ENCODE measurements around the gene GLTPD2.

The GLTPD2 gene

GRCh38 chr17:4790705-4791088 is 1.9 kb downstream of the GLTPD2 start:
- 100% methylated on average over 1 of the region's 7 CpGs for WGBS (ENCODE audit: extremely low coverage, insufficient coverage, insufficient read length)
- H2BK12ac ChIP-seq (ENCODE audit: low read length), result no peak overlapping the region
- peak overlapping the region; percentile 85 for H2AFZ ChIP-seq (ENCODE audit: insufficient read depth, low read length, poor library complexity)

GRCh38 chr17:4795168-4795567 is 6.4 kb downstream of the GLTPD2 start:
- no peak overlapping the region for H2AK5ac ChIP-seq (ENCODE audit: low read length)
- no peaks in the 10 kb centered on the region for H3K27me3 ChIP-seq (ENCODE audit: insufficient read depth, low read length)
- peaks cover 2 to 6% of the 10 kb centered on the region in 2 experiments for H3K4me1 ChIP-seq (ENCODE audit: control insufficient read depth in 1 of 2, insufficient read depth in 2 of 2, low read length in 2 of 2)
- H4K12ac ChIP-seq (ENCODE audit: low read depth, low read length), result no peak overlapping the region
- no peak for DNase-seq
- no peak overlapping the region for H3K4me2 ChIP-seq (ENCODE audit: low read length)
- no peak overlapping the region for H3K4me3 ChIP-seq (ENCODE audit: low read depth, low read length)
- no peak overlapping the region for H4K91ac ChIP-seq (ENCODE audit: low read depth, low read length)
- no peak overlapping the region for H2BK12ac ChIP-seq (ENCODE audit: low read length)
- peak overlapping the region; percentile 97 for H4K8ac ChIP-seq (ENCODE audit: low read depth, low read length)
- no peak overlapping the region for H3K18ac ChIP-seq (ENCODE audit: low read length)
- WGBS (ENCODE audit: extremely low coverage, insufficient coverage, insufficient read length), result no CpG with 5 or more reads among the region's 1 CpG
- H2AFZ ChIP-seq (ENCODE audit: insufficient read depth, low read length, poor library complexity), result peak overlapping the region; percentile 73
- H3K23ac ChIP-seq (ENCODE audit: low read length), result no peak overlapping the region
- H3K14ac ChIP-seq (ENCODE audit: low read length), result no peak overlapping the region
- no peak overlapping the region for H2BK5ac ChIP-seq (ENCODE audit: low read depth, low read length, poor library complexity)
- no peaks in the 10 kb centered on the region for H3K9me3 ChIP-seq (ENCODE audit: insufficient read depth, low read depth, low read length)
- H3K4ac ChIP-seq (ENCODE audit: low read depth, low read length), result no peak overlapping the region
- H2BK120ac ChIP-seq (ENCODE audit: insufficient read depth, low read length, poor library complexity), result no peak overlapping the region
- H3K36me3 ChIP-seq (ENCODE audit: control insufficient read depth in 1 of 2, insufficient read depth in 2 of 2, low read length in 2 of 2), result peaks cover 17 to 20% of the 10 kb centered on the region in 2 experiments
- no peak overlapping the region for H3K9ac ChIP-seq (ENCODE audit: low read length)
- no peak overlapping the region for H3K27ac ChIP-seq (ENCODE audit: low read depth, low read length)
- peaks cover 8% of the 10 kb centered on the region for H3K79me1 ChIP-seq (ENCODE audit: low read length)
- peaks cover 4% of the 10 kb centered on the region for H3K79me2 ChIP-seq (ENCODE audit: control insufficient read depth, insufficient read depth, low read length, poor library complexity)

More at GRCh38 chr17:4790705-4791088, 1.9 kb downstream of the GLTPD2 start:
- H2AK5ac ChIP-seq (ENCODE audit: low read length), result no peak overlapping the region
- H3K9me3 ChIP-seq (ENCODE audit: insufficient read depth, low read depth, low read length), result no peaks in the 10 kb centered on the region
- no peak overlapping the region for H3K4ac ChIP-seq (ENCODE audit: low read depth, low read length)
- no peak overlapping the region for H3K18ac ChIP-seq (ENCODE audit: low read length)
- H3K27me3 ChIP-seq (ENCODE audit: insufficient read depth, low read length), result no peaks in the 10 kb centered on the region
- peaks cover 16% of the 10 kb centered on the region for H3K79me1 ChIP-seq (ENCODE audit: low read length)
- DNase-seq, result no peak
- H3K27ac ChIP-seq (ENCODE audit: low read depth, low read length), result peak overlapping the region; percentile 97
- H2BK5ac ChIP-seq (ENCODE audit: low read depth, low read length, poor library complexity), result no peak overlapping the region
- peaks cover 11% of the 10 kb centered on the region for H3K79me2 ChIP-seq (ENCODE audit: control insufficient read depth, insufficient read depth, low read length, poor library complexity)
- H3K4me3 ChIP-seq (ENCODE audit: low read depth, low read length), result peak overlapping the region; percentile 88
- H4K91ac ChIP-seq (ENCODE audit: low read depth, low read length), result no peak overlapping the region
- H3K23ac ChIP-seq (ENCODE audit: low read length), result no peak overlapping the region
- no peaks in the 10 kb centered on the region for H3K36me3 ChIP-seq (ENCODE audit: control insufficient read depth in 1 of 2, insufficient read depth in 2 of 2, low read length in 2 of 2)
- H3K14ac ChIP-seq (ENCODE audit: low read length), result peak overlapping the region; percentile 19
- H4K8ac ChIP-seq (ENCODE audit: low read depth, low read length), result peak overlapping the region; percentile 87
- H4K12ac ChIP-seq (ENCODE audit: low read depth, low read length), result no peak overlapping the region
- H3K9ac ChIP-seq (ENCODE audit: low read length), result peak overlapping the region; percentile 16
- peak overlapping the region; percentile 97 for H3K4me2 ChIP-seq (ENCODE audit: low read length)
- H3K4me1 ChIP-seq (ENCODE audit: control insufficient read depth in 1 of 2, insufficient read depth in 2 of 2, low read length in 2 of 2), result peaks cover 6 to 8% of the 10 kb centered on the region in 2 experiments
- no peak overlapping the region for H2BK120ac ChIP-seq (ENCODE audit: insufficient read depth, low read length, poor library complexity)

GRCh38 chr17:4796552-4796920 is 7.8 kb downstream of the GLTPD2 start:
- no peak overlapping the region for H3K18ac ChIP-seq (ENCODE audit: low read length)
- peaks cover 4% of the 10 kb centered on the region for H3K79me2 ChIP-seq (ENCODE audit: control insufficient read depth, insufficient read depth, low read length, poor library complexity)
- no peak overlapping the region for H4K8ac ChIP-seq (ENCODE audit: low read depth, low read length)
- H3K36me3 ChIP-seq (ENCODE audit: control insufficient read depth in 1 of 2, insufficient read depth in 2 of 2, low read length in 2 of 2), result peaks cover 17 to 25% of the 10 kb centered on the region in 2 experiments
- no CpG with 5 or more reads among the region's 7 CpGs for WGBS (ENCODE audit: extremely low coverage, insufficient coverage, insufficient read length)
- H3K4me3 ChIP-seq (ENCODE audit: low read depth, low read length), result peak overlapping the region; percentile 97
- H2AK5ac ChIP-seq (ENCODE audit: low read length), result peak overlapping the region; percentile 99
- no peak overlapping the region for H2BK12ac ChIP-seq (ENCODE audit: low read length)
- peak overlapping the region; percentile 82 for H2BK5ac ChIP-seq (ENCODE audit: low read depth, low read length, poor library complexity)
- no peak overlapping the region for H4K12ac ChIP-seq (ENCODE audit: low read depth, low read length)
- no peaks in the 10 kb centered on the region for H3K27me3 ChIP-seq (ENCODE audit: insufficient read depth, low read length)
- H2BK120ac ChIP-seq (ENCODE audit: insufficient read depth, low read length, poor library complexity), result peak overlapping the region; percentile 88
- H3K9ac ChIP-seq (ENCODE audit: low read length), result peak overlapping the region; percentile 94
- no peaks in the 10 kb centered on the region for H3K9me3 ChIP-seq (ENCODE audit: insufficient read depth, low read depth, low read length)
- H4K91ac ChIP-seq (ENCODE audit: low read depth, low read length), result peak overlapping the region; percentile 98
- H3K27ac ChIP-seq (ENCODE audit: low read depth, low read length), result peak overlapping the region; percentile 29
- peak overlapping the region; percentile 96 for H3K4ac ChIP-seq (ENCODE audit: low read depth, low read length)
- peaks cover 5% of the 10 kb centered on the region for H3K79me1 ChIP-seq (ENCODE audit: low read length)
- peak overlapping the region; percentile 74 for H3K4me2 ChIP-seq (ENCODE audit: low read length)
- H3K4me1 ChIP-seq (ENCODE audit: control insufficient read depth in 1 of 2, insufficient read depth in 2 of 2, low read length in 2 of 2), result peaks cover 0 to 6% of the 10 kb centered on the region in 2 experiments
- peak overlapping the region; percentile 97 for H3K14ac ChIP-seq (ENCODE audit: low read length)
- peak in 1 of 2 donors; percentile 48 for DNase-seq
- no peak overlapping the region for H3K23ac ChIP-seq (ENCODE audit: low read length)
- no peak overlapping the region for H2AFZ ChIP-seq (ENCODE audit: insufficient read depth, low read length, poor library complexity)

- no peak for DNase-seq
- Histone ChIP-seq H2BK12ac (ENCODE audit: low read length) (no peak overlapping the region), H2BK5ac (ENCODE audit: low read depth, low read length, poor library complexity) (no peak overlapping the region), H4K12ac (ENCODE audit: low read depth, low read length) (no peak overlapping the region), H3K4me3 (ENCODE audit: low read depth, low read length) (peak overlapping the region; percentile 33), H3K4me1 (ENCODE audit: control insufficient read depth in 1 of 2, insufficient read depth in 2 of 2, low read length in 2 of 2) (peaks cover 0 to 6% of the 10 kb centered on the region in 2 experiments), H3K9me3 (ENCODE audit: insufficient read depth, low read depth, low read length) (no peaks in the 10 kb centered on the region), H3K9ac (ENCODE audit: low read length) (no peak overlapping the region), H3K36me3 (ENCODE audit: control insufficient read depth in 1 of 2, insufficient read depth in 2 of 2, low read length in 2 of 2) (peaks cover 17 to 25% of the 10 kb centered on the region in 2 experiments), H2AFZ (ENCODE audit: insufficient read depth, low read length, poor library complexity) (no peak overlapping the region), H3K27ac (ENCODE audit: low read depth, low read length) (no peak overlapping the region), H4K91ac (ENCODE audit: low read depth, low read length) (no peak overlapping the region), H3K18ac (ENCODE audit: low read length) (no peak overlapping the region), H3K4ac (ENCODE audit: low read depth, low read length) (no peak overlapping the region), H3K4me2 (ENCODE audit: low read length) (no peak overlapping the region), H3K14ac (ENCODE audit: low read length) (no peak overlapping the region), H3K23ac (ENCODE audit: low read length) (no peak overlapping the region), H3K27me3 (ENCODE audit: insufficient read depth, low read length) (no peaks in the 10 kb centered on the region), H3K79me1 (ENCODE audit: low read length) (peaks cover 5% of the 10 kb centered on the region), H2BK120ac (ENCODE audit: insufficient read depth, low read length, poor library complexity) (no peak overlapping the region), H4K8ac (ENCODE audit: low read depth, low read length) (no peak overlapping the region), H2AK5ac (ENCODE audit: low read length) (no peak overlapping the region), H3K79me2 (ENCODE audit: control insufficient read depth, insufficient read depth, low read length, poor library complexity) (peaks cover 4% of the 10 kb centered on the region)
- WGBS (ENCODE audit: extremely low coverage, insufficient coverage, insufficient read length), result no CpG with 5 or more reads among the region's 10 CpGs
Measured at GRCh38 chr17:4800462-4801196, 11.9 kb downstream of the GLTPD2 start.
